Omental fat pad (tissue), 4 donors: Measurements from ENCODE around the gene C16orf87. TPM values are rescaled to one million over a fixed set of nuclear protein-coding genes. Genes with fewer than 3 reads are reported as not detected.

Source experiments
- ATAC-seq: fragments of 150-250 bp; one replicate; pipeline ENCODE4 v1.9.1; 2016; ENCODE audit warnings: mild to moderate bottlenecking, moderate library complexity; ENCODE audit not compliant: low FRiP score
- DNase-seq: peaks from one replicate; pipeline ENCODE4 v3.0.0-alpha.2; 2019; ENCODE audit warnings: low spot score
- CTCF ChIP-seq, 3 donors: fragments of 450-650 bp; IDR thresholded peaks; one replicate each; pipeline ENCODE4 v1.5.1; 2016 to 2017; ENCODE audit warnings: antibody characterized with exemption in 3 of 3, mild to moderate bottlenecking in 3 of 3, moderate library complexity in 2 of 3
- total RNA-seq, 4 donors: library from RNA; depleted of rRNA; stranded (reverse); fragments of >200 nt; gene quantifications; one replicate each; pipeline ENCODE4 v1.1.0, GENCODE V29; 2016

Gene C16orf87
- total RNA-seq, 4 donors from 2014 or later, result 4.0 to 6.6 (median 4.7) TPM

GRCh38 chr16:46759309-46759708 lies 71.7 kb downstream of the C16orf87 start:
- TF ChIP-seq CTCF (IDR thresholded peaks at IDR 0.05), result no peak
- ATAC-seq, result no peak

GRCh38 chr16:46757339-46758050 lies 73.5 kb downstream of the C16orf87 start:
- ATAC-seq, result no peak
- no peak for TF ChIP-seq CTCF (IDR thresholded peaks at IDR 0.05)
- DNase-seq, result no peak

More at GRCh38 chr16:46759309-46759708, 71.7 kb downstream of the C16orf87 start:
- no peak for DNase-seq

GRCh38 chr16:46756772-46757171 lies 74.2 kb downstream of the C16orf87 start:
- TF ChIP-seq CTCF (IDR thresholded peaks at IDR 0.05), result no peak
- ATAC-seq (no peak), DNase-seq (no peak)

- no peak for DNase-seq
- TF ChIP-seq CTCF (IDR thresholded peaks at IDR 0.05), result no peak
- ATAC-seq, result no peak
Measured at GRCh38 chr16:46753015-46753414, 78.0 kb downstream of the C16orf87 start.

- ATAC-seq (no peak), DNase-seq (no peak)
- TF ChIP-seq CTCF (IDR thresholded peaks at IDR 0.05), result no peak
Measured at GRCh38 chr16:46751381-46751780, 79.6 kb downstream of the C16orf87 start.

GRCh38 chr16:46748775-46749705 lies 81.9 kb downstream of the C16orf87 start:
- DNase-seq (no peak), ATAC-seq (no peak)
- TF ChIP-seq CTCF (IDR thresholded peaks at IDR 0.05), result no peak
